Osteocyte (in vitro differentiated cells): ENCODE results near the gene NPNT. TPM values are rescaled to one million over a fixed set of nuclear protein-coding genes. Genes with fewer than 3 reads are reported as not detected.
A peak's percentile ranks its signal among the peaks of the same experiment; 100 is the strongest.

Experiments used
- DNase-seq: peaks from one replicate; pipeline ENCODE4 v3.0.0; 2021; ENCODE audit warnings: mixed read lengths; ENCODE audit not compliant: unreplicated experiment; ENCODE audit errors: extremely low spot score
- H3K27ac Mint-ChIP-seq: one replicate; pipeline ENCODE4 v1.8.0; 2021; ENCODE audit warnings: mild to moderate bottlenecking, mixed read lengths; ENCODE audit not compliant: unreplicated experiment
- H3K27me3 Mint-ChIP-seq: one replicate; pipeline ENCODE4 v1.8.0; 2021; ENCODE audit warnings: mixed read lengths; ENCODE audit not compliant: unreplicated experiment
- H3K36me3 Mint-ChIP-seq: one replicate; pipeline ENCODE4 v1.8.0; 2021; ENCODE audit warnings: mixed read lengths; ENCODE audit not compliant: unreplicated experiment
- H3K4me1 Mint-ChIP-seq: one replicate; pipeline ENCODE4 v1.8.0; 2021; ENCODE audit warnings: mixed read lengths; ENCODE audit not compliant: unreplicated experiment
- H3K4me3 Mint-ChIP-seq: one replicate; pipeline ENCODE4 v1.8.0; 2021; ENCODE audit warnings: mild to moderate bottlenecking, moderate library complexity, mixed read lengths; ENCODE audit not compliant: unreplicated experiment
- H3K9me3 Mint-ChIP-seq: one replicate; pipeline ENCODE4 v1.8.0; 2021; ENCODE audit warnings: mixed read lengths; ENCODE audit not compliant: unreplicated experiment
- total RNA-seq: library from RNA; stranded (reverse); gene quantifications from 2 replicates; pipeline ENCODE4 v1.2.1, GENCODE V29; 2021
- TF ChIP-seq, protein P1 (sequence below): fragments of 200-600 bp; sonication (generic); IDR thresholded peaks from 2 replicates; pipeline ENCODE4 v1.5.0; 2021; ENCODE audit warnings: antibody characterized with exemption, mild to moderate bottlenecking, moderate library complexity

The NPNT gene
- total RNA-seq, 1 donor from 2014 or later, result not detected

DNA sequence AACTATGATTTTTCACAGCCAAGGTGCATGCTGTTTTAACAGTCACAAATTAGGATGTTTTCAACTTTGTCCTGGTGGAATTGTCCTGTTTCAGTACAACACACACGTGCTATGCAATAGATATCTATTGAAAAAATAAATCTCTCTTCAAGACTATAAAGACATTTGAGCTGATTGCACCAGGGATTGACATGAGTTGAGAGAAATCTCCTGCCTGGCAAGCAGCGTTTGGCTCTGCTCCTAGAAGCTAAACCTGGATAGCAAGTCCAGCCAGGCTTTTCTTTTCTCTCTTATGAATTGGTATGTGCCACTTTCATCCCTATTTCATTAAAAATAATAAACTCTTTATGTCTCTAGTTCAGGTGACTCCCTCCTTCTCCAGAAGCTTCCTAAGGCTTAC, 16.6 kb upstream of the NPNT start:
- H3K4me3 Mint-ChIP-seq, result no peak overlapping the region
- no peak for DNase-seq
- H3K4me1 Mint-ChIP-seq, result no peaks in the 10 kb centered on the region
- TF ChIP-seq, protein P1, sequence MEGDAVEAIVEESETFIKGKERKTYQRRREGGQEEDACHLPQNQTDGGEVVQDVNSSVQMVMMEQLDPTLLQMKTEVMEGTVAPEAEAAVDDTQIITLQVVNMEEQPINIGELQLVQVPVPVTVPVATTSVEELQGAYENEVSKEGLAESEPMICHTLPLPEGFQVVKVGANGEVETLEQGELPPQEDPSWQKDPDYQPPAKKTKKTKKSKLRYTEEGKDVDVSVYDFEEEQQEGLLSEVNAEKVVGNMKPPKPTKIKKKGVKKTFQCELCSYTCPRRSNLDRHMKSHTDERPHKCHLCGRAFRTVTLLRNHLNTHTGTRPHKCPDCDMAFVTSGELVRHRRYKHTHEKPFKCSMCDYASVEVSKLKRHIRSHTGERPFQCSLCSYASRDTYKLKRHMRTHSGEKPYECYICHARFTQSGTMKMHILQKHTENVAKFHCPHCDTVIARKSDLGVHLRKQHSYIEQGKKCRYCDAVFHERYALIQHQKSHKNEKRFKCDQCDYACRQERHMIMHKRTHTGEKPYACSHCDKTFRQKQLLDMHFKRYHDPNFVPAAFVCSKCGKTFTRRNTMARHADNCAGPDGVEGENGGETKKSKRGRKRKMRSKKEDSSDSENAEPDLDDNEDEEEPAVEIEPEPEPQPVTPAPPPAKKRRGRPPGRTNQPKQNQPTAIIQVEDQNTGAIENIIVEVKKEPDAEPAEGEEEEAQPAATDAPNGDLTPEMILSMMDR, result no peak
- no peak overlapping the region for H3K27ac Mint-ChIP-seq
- peaks cover 24% of the 10 kb centered on the region for H3K27me3 Mint-ChIP-seq
- H3K36me3 Mint-ChIP-seq, result no peaks in the 10 kb centered on the region
- no peaks in the 10 kb centered on the region for H3K9me3 Mint-ChIP-seq

DNA sequence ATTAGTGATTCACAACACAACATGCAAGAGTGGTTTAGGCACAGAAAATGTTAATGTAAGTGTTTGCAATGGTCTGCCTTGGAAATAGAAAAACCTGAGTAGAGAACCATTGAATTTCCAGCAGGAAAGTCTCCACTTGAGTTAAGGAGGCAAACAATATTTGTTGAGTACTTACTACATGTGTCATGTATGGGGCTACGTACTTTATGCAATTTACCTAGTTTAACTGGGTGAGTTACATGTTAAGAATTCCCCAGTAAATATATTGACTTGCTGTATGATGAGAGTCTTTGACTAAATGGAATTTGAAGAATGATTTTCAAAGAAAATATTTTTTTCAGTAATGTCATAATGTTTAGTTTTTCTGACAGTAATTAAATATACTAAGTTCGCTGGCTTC, 7.8 kb upstream of the NPNT start:
- Mint-ChIP-seq H3K9me3 (no peaks in the 10 kb centered on the region), H3K4me3 (no peak overlapping the region)

GRCh38 chr4:105895583-105896460, 551 bp downstream of the NPNT start:
- H3K27ac Mint-ChIP-seq, result no peak overlapping the region

More for the DNA sequence above, 7.8 kb upstream of the NPNT start:
- TF ChIP-seq, protein P1, result no peak
- DNase-seq, result no peak
- Mint-ChIP-seq H3K27ac (no peak overlapping the region), H3K36me3 (no peaks in the 10 kb centered on the region), H3K4me1 (no peaks in the 10 kb centered on the region), H3K27me3 (peaks cover 50% of the 10 kb centered on the region)

DNA sequence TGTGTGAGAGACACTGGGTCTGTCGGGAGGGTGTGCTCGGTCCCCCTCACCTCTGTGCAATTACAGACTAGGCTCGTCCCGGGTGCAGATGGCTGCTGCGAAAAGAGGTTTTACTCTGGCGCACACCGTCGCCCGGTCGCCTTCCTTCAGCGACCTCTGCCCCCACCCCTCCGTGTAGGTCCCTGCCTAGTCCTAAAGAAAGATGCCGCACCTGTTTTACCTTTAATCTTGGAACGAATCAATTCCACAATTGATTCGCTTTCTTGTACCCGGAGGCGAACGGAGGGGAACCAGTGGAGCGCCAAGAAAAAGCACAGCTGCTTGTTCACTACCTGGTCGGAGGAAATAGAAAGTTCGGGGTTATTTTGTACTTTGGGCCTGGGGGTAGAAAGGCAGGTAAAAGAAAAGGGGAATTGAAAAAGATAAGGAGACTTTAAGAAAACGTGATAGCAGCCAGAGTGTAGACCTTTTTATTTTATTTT, 1.2 kb downstream of the NPNT start:
- TF ChIP-seq, protein P1, result no peak

More at GRCh38 chr4:105895583-105896460, 551 bp downstream of the NPNT start:
- Mint-ChIP-seq H3K4me1 (peaks cover 14% of the 10 kb centered on the region), H3K27me3 (peaks cover 89% of the 10 kb centered on the region), H3K4me3 (peak overlapping the region; percentile 68), H3K36me3 (no peaks in the 10 kb centered on the region), H3K9me3 (no peaks in the 10 kb centered on the region)
- DNase-seq, result no peak
- TF ChIP-seq, protein P1, result no peak

More for the DNA sequence above, 1.2 kb downstream of the NPNT start:
- Mint-ChIP-seq H3K27me3 (peaks cover 89% of the 10 kb centered on the region), H3K27ac (no peak overlapping the region), H3K9me3 (no peaks in the 10 kb centered on the region), H3K4me1 (peaks cover 14% of the 10 kb centered on the region), H3K4me3 (peak overlapping the region; percentile 68), H3K36me3 (no peaks in the 10 kb centered on the region)
- DNase-seq, result no peak
